ENCODE data around the gene PTPRK.
"Not testable (repeated sequence)": the region's sequence is repeated elsewhere in the genome, so short reads cannot be mapped to it uniquely, and the experiment has no call there.

PTPRK gene

DNA sequence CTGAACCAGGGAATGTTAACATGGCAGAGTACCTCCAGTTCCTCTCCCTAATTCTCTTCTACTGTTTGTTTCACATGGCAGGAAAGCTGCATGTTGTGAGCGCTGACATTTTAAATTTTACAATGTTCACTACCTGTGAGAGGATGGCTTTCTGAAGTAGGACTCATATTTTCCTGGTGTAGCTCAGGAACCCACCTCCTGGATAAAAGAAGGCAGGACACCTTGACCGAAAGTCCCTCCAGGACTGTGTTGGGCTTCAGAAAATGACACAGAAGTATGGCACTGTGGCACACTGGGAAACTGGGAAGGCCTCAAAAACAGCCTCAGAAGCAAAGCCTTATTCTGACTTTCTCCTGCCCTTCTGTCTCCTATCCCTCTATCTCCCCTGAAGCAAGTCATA lies 33.3 kb downstream of the PTPRK start:
- DNase-seq = no peak

GRCh38 chr6:128486580-128486979 lies 33.8 kb downstream of the PTPRK start:
- not testable (repeated sequence) for DNase-seq

DNA sequence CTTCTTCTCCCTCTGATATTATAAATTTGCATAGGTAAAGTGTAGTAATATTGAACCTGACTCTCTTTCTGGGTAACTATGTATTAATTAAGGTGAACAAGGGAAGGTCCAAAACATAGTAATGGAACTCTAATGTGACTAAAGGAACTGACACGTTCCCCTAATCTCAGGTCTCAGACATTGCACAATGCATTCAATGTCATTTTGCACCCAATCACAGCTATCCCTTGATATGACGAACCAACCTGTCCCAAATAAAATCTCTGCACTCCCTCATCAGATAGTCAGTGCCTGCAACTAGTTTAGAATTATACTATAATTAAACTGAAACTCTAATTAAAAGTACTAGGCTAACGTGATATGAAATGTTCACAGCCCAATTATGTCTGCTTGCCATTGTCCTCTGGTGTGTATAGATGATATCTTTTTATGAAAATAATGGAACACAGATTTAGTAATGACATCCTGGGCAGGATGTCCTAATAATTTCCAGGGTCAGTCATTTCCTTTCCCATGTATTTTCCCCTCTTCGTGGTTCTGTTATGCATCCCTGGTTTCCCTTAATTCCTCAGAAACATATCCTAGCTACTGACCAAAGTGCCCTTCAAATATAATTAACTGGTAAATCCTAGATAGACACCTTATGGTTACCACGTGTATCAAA lies 36.8 kb downstream of the PTPRK start:
- no peak for DNase-seq

GRCh38 chr6:128482642-128483041 lies 37.8 kb downstream of the PTPRK start:
- no peak for DNase-seq

- no peak for DNase-seq
These were observed 40.4 kb downstream of the PTPRK start for GRCh38 chr6:128479991-128480390.

DNA sequence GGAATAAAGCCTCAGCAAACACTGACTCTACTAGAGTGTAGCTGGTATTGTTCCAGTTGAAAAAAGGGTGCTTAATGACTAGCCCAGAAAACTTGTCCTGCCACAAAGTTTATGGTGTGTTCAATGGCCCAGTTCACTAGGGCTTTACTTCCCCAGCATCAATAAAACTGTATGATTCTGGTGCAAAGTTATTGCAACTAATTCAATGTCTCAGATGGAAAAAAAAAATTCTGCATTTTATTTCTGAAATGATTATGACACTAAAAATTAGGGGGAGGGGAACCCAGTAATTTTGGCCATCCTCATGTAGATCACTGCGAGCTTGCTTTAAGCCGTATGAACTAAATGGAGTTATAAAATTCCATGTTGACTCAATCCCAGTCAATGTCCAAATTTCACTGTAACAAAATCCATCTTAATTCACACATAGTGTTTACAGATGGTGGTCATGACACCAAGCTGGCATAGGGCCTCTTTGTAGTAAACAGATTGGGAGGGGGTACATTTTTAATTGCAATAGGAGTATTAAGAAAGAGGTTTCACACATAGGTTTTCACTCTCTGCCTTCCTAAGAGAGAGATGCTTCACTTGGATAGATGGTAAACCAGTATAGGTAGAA lies 41.2 kb downstream of the PTPRK start:
- DNase-seq = no peak

GRCh38 chr6:128478230-128479047 lies 42.0 kb downstream of the PTPRK start:
- no peak for DNase-seq

GRCh38 chr6:128474933-128475332 lies 45.5 kb downstream of the PTPRK start:
- DNase-seq = no peak

- DNase-seq = no peak
These were observed 45.9 kb downstream of the PTPRK start for GRCh38 chr6:128474481-128474880.

DNA sequence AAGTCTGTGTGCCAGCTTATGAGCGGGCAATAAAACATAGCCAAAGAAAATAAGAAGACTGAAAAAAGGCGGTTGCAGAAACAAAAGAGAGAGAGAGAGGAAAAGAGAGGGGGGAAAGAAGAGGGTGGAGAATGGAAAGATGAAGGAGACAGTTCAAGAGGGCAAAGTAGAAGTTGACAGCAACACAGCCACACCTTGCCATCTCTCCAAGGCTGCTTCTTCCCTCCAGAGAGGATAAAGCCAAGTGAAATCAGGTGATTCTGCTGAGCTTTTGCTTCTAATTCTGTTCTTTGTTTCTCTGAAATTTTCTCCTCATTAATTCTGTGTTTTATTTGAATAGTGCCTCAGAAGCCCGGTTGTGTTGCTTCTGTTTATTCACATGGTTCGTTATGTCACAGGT lies 48.5 kb downstream of the PTPRK start:
- no peak for DNase-seq

GRCh38 chr6:128465368-128466343 lies 54.7 kb downstream of the PTPRK start:
- no peak for DNase-seq

- DNase-seq = peak; percentile 13
These were observed 55.6 kb downstream of the PTPRK start for GRCh38 chr6:128464790-128465189.

DNA sequence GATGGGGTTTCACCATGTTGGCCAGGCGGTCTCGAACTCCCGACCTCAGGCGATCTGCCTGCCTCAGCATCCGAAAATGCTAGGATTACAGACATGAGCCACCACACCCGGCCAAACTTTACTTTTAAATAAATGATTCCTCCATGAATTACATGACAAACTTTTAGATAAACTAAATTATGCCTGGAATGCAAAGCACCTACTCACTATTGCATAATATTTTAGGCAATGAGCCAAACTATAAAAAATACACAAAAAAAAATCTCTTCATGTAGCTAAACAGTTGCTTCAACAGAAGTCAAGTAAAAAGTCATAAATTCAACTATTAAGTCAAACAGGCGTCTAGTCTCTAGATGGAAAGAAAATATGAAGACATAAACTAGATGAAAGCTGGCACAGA lies 56.5 kb downstream of the PTPRK start:
- no peak for DNase-seq

GRCh38 chr6:128461501-128461900 lies 58.9 kb downstream of the PTPRK start:
- DNase-seq = no peak

DNA sequence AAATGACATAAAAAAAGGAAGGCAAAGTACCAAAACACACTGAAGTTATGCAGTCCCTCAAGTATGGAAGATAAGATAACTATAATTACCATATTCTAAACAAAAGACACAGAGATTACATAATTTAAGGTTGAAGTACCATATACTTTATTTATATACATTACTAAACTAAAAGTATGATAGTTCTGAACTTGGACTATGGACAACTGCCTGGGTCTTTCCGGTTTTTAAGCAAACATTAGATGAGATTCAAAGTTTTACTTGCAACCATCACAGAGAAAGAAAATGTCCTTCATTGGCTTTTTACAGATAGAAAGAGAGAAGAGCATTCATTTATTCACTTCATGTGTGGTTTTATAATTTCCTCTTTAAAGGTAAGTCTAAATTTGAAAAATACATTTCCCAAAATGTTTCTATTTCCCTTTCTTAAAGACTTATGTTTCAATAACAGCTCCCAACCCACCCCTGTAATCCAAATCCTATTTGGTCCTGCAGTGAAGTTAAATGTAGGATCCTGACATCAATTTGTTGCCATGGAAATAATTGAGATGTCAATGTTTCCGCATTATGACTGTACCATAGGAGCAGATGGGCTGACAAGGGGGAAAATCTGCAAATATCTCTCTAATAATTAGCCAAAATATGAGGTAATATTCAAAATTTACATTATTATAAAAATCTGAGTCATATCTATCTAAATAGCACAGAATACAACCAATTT lies 63.7 kb downstream of the PTPRK start:
- DNase-seq = no peak

DNA sequence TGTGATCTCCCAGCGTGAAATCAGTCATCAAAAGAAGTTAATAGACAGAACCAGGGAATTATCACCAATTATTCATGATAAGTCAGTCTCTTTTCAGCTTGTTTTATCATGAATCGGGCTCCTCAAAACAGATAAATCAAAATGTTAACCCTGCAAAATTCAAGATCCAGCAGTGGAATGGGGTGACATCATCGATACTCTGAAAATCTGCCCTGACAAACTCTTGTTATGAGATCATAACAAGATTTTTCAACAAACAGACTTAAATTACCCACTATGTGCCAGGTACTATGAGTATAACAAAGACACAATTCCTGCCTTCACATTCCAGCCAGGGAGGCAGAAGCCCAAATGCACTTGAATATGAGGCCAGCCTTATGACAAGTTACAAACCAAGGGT lies 64.4 kb downstream of the PTPRK start:
- DNase-seq = no peak

GRCh38 chr6:128452713-128453112 lies 67.7 kb downstream of the PTPRK start:
- DNase-seq = no peak

DNA sequence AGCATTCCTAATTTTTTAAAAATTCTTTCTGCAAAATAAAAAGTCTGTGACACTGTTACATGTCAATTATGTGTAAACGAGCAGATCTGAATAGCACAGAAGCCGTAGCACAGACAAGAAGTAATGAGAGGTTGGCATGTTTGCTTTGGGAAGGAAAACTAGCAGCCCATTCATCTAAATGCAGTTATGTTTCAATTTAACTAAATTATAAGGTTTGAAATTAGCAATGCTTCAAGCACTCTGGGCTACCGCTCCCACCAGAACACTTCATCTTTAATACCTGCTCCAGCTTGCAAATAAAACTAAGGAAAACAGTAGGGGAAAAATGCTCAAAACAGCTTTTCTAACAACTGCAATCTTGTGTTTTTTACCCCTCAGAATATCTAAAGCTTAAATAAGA lies 73.9 kb downstream of the PTPRK start:
- no peak for DNase-seq

DNA sequence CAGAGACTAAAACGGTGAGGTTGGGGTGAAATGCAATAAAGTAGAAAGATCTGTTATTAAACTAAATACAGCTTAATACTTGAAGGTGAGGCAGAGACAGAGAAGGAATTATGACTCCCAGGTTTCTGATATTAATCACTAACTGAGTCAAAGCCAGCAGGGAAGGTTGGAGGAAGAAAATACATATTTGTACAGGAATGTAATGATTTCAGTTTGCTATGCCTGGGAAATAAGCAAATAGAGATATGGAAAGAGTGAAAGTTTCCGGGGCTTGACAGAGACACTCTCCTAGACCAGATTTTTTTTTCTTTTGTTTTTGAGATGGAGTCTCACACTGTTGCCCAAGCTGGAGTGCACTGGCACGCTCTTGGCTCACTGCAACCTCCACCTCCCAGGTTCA lies 76.8 kb downstream of the PTPRK start:
- DNase-seq = no peak

DNA sequence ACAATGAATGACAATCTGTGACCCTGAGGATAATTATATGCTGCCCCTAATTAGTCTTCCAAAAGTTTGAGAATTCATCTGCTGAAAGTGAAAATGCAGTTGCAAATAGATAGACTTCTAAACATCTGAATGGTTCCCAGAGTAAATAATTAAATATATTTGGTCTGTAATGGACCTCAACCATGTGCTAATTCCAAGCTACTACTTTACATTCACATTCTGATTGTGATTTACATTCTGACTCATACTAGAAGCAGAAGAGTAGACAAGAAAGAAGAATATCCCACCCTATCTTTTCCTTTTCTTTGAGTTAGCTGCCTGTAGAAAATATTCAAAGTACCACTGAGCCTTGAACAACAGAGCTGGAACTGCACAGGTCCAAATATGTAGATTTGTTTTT lies 80.8 kb downstream of the PTPRK start:
- no peak for DNase-seq

GRCh38 chr6:128438393-128438792 lies 82.0 kb downstream of the PTPRK start:
- no peak for DNase-seq

GRCh38 chr6:128437685-128438084 lies 82.7 kb downstream of the PTPRK start:
- DNase-seq = no peak
